Measurements from ENCODE around the gene TNS4. TPM values are rescaled to one million over a fixed set of nuclear protein-coding genes. Genes with fewer than 3 reads are reported as not detected.

Gene TNS4
- total RNA-seq, 1 donor, result 0.21 TPM

GRCh38 chr17:40496170-40496569 is 5.3 kb downstream of the TNS4 start:
- H3K27me3 ChIP-seq (ENCODE audit: insufficient read depth, low read length), result peaks cover 3% of the 10 kb centered on the region
- no peaks in the 10 kb centered on the region for H3K9me3 ChIP-seq (ENCODE audit: low read depth, low read length)
- H3K4me3 ChIP-seq (ENCODE audit: low read length), result no peak overlapping the region
- no peaks in the 10 kb centered on the region for H3K4me1 ChIP-seq (ENCODE audit: insufficient read depth, low read length)

DNA sequence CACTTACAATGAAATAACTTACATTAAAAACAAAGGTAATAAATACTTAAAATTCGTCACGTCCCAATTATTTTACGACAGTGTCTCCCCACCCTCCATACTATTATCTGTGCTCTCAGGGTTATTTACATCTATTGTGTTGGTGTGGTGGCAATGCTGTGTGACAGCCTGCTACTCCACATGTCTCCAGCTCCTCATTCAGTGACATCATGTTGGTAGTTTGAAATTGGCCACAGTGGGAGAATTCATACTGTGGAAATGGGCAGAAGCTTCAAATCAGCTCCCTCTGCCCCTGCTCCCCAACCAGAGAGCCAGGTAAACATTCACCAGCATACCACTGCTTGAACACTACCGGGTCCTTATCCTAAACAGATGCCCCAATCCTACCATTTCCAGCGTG is 6.3 kb downstream of the TNS4 start:
- no peaks in the 10 kb centered on the region for H3K9me3 ChIP-seq (ENCODE audit: low read depth, low read length)

DNA sequence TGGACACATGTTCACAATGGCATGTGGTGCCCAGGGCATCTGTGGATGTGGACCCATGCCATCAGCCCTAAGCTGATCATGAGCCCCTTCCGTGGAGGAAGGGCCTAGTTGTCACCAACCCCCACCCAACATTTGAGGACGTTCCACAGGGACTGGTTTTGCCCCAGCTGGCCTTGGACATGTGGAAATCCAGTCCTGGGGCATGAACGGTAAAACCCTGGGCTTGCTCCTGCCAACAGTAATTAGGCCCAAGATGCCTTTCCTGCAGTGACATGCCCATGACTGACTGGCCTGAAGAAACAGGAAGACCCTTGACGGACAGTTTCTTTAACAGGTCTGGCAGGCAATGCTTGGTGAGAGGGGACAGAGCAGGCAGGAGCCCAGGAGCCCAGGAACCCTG is 7.7 kb downstream of the TNS4 start:
- H3K9me3 ChIP-seq (ENCODE audit: low read depth, low read length), result no peaks in the 10 kb centered on the region
- H3K27me3 ChIP-seq (ENCODE audit: insufficient read depth, low read length), result no peaks in the 10 kb centered on the region
- H3K4me3 ChIP-seq (ENCODE audit: low read length), result no peak overlapping the region
- peaks cover 17% of the 10 kb centered on the region for H3K4me1 ChIP-seq (ENCODE audit: insufficient read depth, low read length)

More for the DNA sequence above, 6.3 kb downstream of the TNS4 start:
- H3K4me1 ChIP-seq (ENCODE audit: insufficient read depth, low read length), result peaks cover 9% of the 10 kb centered on the region
- H3K4me3 ChIP-seq (ENCODE audit: low read length), result no peak overlapping the region
- H3K27me3 ChIP-seq (ENCODE audit: insufficient read depth, low read length), result peaks cover 3% of the 10 kb centered on the region

DNA sequence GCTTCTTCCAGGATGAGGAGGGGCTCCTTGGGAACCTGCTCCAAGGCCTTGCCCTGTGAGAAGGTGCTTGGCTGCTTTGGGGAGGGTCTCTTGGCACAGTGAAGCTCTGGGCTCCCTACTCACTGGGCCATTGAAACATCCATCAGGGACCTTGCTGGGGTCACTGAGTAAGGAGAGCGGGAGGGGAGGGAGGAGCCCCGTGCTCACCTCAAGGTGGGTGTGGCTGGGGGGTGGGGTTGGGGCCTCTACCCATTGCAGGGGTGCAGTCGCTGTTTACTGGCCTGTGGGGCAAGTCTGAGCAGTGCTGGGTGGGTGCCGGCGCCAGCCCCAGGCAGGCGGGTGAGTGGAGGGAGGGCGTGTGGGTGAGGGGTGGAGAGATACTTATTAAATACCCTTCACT is 9.9 kb downstream of the TNS4 start:
- no peaks in the 10 kb centered on the region for H3K9me3 ChIP-seq (ENCODE audit: low read depth, low read length)

GRCh38 chr17:40490982-40491381 is 10.4 kb downstream of the TNS4 start:
- Histone ChIP-seq H3K9me3 (ENCODE audit: low read depth, low read length) (no peaks in the 10 kb centered on the region), H3K4me3 (ENCODE audit: low read length) (no peak overlapping the region), H3K27me3 (ENCODE audit: insufficient read depth, low read length) (no peaks in the 10 kb centered on the region), H3K4me1 (ENCODE audit: insufficient read depth, low read length) (peaks cover 17% of the 10 kb centered on the region)

More for the DNA sequence above, 9.9 kb downstream of the TNS4 start:
- H3K27me3 ChIP-seq (ENCODE audit: insufficient read depth, low read length), result no peaks in the 10 kb centered on the region
- H3K4me3 ChIP-seq (ENCODE audit: low read length), result no peak overlapping the region
- H3K4me1 ChIP-seq (ENCODE audit: insufficient read depth, low read length), result peaks cover 17% of the 10 kb centered on the region

GRCh38 chr17:40490289-40490853 is 11.1 kb downstream of the TNS4 start:
- Histone ChIP-seq H3K9me3 (ENCODE audit: low read depth, low read length) (no peaks in the 10 kb centered on the region), H3K27me3 (ENCODE audit: insufficient read depth, low read length) (no peaks in the 10 kb centered on the region), H3K4me3 (ENCODE audit: low read length) (no peak overlapping the region), H3K4me1 (ENCODE audit: insufficient read depth, low read length) (peaks cover 17% of the 10 kb centered on the region)

- Histone ChIP-seq H3K9me3 (ENCODE audit: low read depth, low read length) (no peaks in the 10 kb centered on the region), H3K27me3 (ENCODE audit: insufficient read depth, low read length) (no peaks in the 10 kb centered on the region), H3K4me3 (ENCODE audit: low read length) (no peak overlapping the region), H3K4me1 (ENCODE audit: insufficient read depth, low read length) (peaks cover 21% of the 10 kb centered on the region)
These were observed 13.9 kb downstream of the TNS4 start for GRCh38 chr17:40487371-40488020.

- no peak overlapping the region for H3K4me3 ChIP-seq (ENCODE audit: low read length)
- H3K4me1 ChIP-seq (ENCODE audit: insufficient read depth, low read length), result peaks cover 25% of the 10 kb centered on the region
- no peaks in the 10 kb centered on the region for H3K27me3 ChIP-seq (ENCODE audit: insufficient read depth, low read length)
- no peaks in the 10 kb centered on the region for H3K9me3 ChIP-seq (ENCODE audit: low read depth, low read length)
These were observed 14.7 kb downstream of the TNS4 start for GRCh38 chr17:40486522-40487370.

DNA sequence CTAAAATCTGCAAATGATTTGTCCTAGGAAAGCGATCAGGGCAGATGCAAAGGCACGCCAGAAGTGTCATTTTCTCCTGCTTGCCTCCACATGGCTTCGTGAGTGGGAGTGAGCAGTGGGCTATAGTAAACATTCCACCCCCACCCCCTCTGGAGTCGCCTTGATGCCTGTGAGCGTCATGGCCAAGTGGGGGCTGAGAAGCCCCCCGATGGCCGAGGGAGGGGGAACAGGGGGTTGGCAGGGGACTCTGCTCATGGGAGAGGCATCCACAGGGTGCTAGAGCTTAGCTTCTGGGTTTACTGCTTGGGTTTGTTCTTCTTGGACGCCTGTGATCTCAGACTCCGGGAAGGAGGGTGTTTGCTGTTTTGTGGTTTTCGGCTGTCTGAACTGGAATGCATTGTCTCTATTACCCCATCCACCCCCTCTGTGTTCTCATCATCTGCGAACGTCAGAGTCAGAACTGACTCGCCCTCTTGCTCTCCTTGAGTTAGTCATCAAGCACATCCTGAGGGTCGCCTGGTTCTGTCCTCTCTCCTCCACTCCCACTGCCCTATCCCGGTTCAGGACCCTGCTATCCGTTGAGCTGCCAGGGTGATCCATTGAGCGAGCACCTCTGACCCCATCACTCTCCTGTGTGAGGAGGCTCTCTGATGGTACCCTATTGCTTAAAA is 15.4 kb downstream of the TNS4 start:
- Histone ChIP-seq H3K27me3 (ENCODE audit: insufficient read depth, low read length) (no peaks in the 10 kb centered on the region), H3K9me3 (ENCODE audit: low read depth, low read length) (no peaks in the 10 kb centered on the region), H3K4me1 (ENCODE audit: insufficient read depth, low read length) (peaks cover 30% of the 10 kb centered on the region), H3K4me3 (ENCODE audit: low read length) (no peak overlapping the region)

- no peaks in the 10 kb centered on the region for H3K27me3 ChIP-seq (ENCODE audit: insufficient read depth, low read length)
- peaks cover 30% of the 10 kb centered on the region for H3K4me1 ChIP-seq (ENCODE audit: insufficient read depth, low read length)
- H3K9me3 ChIP-seq (ENCODE audit: low read depth, low read length), result no peaks in the 10 kb centered on the region
- no peak overlapping the region for H3K4me3 ChIP-seq (ENCODE audit: low read length)
These were observed 16.4 kb downstream of the TNS4 start for GRCh38 chr17:40484973-40485530.

DNA sequence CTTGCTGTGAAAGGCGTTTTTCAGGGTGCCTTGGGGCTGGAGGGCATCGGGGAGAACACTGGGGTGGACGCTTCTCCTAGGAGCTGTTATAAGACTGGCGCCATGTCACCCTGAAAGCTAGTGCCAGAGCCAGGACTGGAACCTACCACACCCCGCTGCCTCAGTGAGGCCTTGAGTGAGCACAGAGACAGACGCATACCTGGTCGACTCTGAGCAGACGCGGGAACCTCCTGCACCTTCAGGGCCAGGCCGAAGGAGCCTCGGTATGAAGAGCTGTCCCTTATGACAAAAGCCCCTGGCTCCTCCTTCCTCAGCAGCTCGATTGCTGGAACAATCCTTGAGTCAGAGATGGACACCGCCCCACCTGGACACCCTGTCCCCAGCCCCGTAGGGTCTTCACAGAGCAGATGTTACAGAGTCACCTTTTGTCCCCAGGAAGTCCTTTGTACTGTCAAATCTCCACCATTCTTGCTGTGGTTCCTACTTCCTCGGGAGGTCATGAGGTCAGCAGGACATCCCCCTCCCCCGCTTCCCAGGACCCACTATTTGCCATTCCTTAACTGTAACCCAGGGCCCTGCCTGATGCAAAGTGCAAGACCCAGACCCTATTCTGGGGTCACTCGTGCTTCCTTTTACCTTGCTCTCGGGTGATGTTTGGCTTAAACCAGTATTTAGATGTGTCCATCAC is 17.0 kb downstream of the TNS4 start:
- H3K4me1 ChIP-seq (ENCODE audit: insufficient read depth, low read length), result peaks cover 30% of the 10 kb centered on the region
- H3K4me3 ChIP-seq (ENCODE audit: low read length), result no peak overlapping the region
- H3K9me3 ChIP-seq (ENCODE audit: low read depth, low read length), result no peaks in the 10 kb centered on the region
- H3K27me3 ChIP-seq (ENCODE audit: insufficient read depth, low read length), result no peaks in the 10 kb centered on the region

DNA sequence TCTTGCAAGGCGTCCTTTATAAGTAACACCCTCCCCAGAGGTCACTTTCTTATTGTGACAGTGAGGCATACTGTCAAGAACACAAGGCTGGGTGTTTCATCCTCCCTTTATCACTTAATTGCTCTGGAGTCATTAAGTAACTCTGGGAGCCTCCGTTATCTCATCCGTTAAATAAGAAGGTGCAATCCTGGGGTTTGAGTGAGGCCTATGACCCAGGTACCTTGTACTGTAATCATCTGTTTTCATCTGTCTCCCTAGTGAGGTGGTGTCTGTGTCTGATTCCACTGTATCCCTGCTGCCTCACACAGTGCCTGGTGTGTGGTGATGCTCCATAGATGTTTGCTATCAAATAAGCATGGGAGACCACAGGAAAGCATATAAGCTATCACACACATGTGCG is 17.7 kb downstream of the TNS4 start:
- Histone ChIP-seq H3K9me3 (ENCODE audit: low read depth, low read length) (no peaks in the 10 kb centered on the region), H3K27me3 (ENCODE audit: insufficient read depth, low read length) (no peaks in the 10 kb centered on the region), H3K4me1 (ENCODE audit: insufficient read depth, low read length) (peaks cover 34% of the 10 kb centered on the region)

GRCh38 chr17:40482722-40483121 is 18.7 kb downstream of the TNS4 start:
- H3K4me1 ChIP-seq (ENCODE audit: insufficient read depth, low read length), result peaks cover 35% of the 10 kb centered on the region
- no peaks in the 10 kb centered on the region for H3K9me3 ChIP-seq (ENCODE audit: low read depth, low read length)
- no peaks in the 10 kb centered on the region for H3K27me3 ChIP-seq (ENCODE audit: insufficient read depth, low read length)
- H3K4me3 ChIP-seq (ENCODE audit: low read length), result no peak overlapping the region

More for the DNA sequence above, 17.7 kb downstream of the TNS4 start:
- H3K4me3 ChIP-seq (ENCODE audit: low read length), result no peak overlapping the region

DNA sequence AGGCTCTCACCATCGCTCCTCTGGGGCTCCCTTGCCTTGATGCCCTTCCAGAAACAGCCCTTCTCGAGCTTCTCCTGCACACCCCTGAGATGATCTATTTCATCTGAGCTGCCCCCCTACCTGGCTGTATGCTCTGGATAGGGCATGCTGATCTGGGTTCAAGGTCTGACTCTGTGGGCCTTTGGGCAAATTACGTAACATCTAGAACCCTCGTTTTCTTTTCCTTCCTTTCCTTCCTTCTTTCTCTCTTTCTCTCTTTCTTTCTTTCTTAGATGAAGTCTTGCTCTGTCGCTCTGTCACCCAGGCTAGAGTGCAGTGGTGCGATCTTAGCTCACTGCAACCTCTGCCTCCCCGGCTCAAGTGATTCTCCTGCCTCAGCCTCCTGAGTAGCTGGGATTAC is 20.3 kb downstream of the TNS4 start:
- no peak overlapping the region for H3K4me3 ChIP-seq (ENCODE audit: low read length)
- no peaks in the 10 kb centered on the region for H3K9me3 ChIP-seq (ENCODE audit: low read depth, low read length)
- H3K27me3 ChIP-seq (ENCODE audit: insufficient read depth, low read length), result no peaks in the 10 kb centered on the region
- H3K4me1 ChIP-seq (ENCODE audit: insufficient read depth, low read length), result peaks cover 35% of the 10 kb centered on the region
